Activated T-cell treated with anti-CD3 and anti-CD28 coated beads, Interleukin-2, amount 50 U/mL, for 24 hours (primary cell): ENCODE data around the gene MARCHF9.
A peak's percentile ranks its signal among the peaks of the same experiment; 100 is the strongest.

Source experiments
- DNase-seq: peaks from one replicate; pipeline ENCODE4 v3.0.0-alpha.2; 2020
- H3K27ac Mint-ChIP-seq: 2 replicates; pipeline ENCODE4 v1.8.0; 2020; ENCODE audit warnings: mild to moderate bottlenecking, mixed read lengths
- H3K27me3 Mint-ChIP-seq: 2 replicates; pipeline ENCODE4 v1.8.0; 2020; ENCODE audit warnings: mixed read lengths
- H3K36me3 Mint-ChIP-seq: 2 replicates; pipeline ENCODE4 v1.8.0; 2020; ENCODE audit warnings: low read depth, mixed read lengths
- H3K4me1 Mint-ChIP-seq: 2 replicates; pipeline ENCODE4 v1.8.0; 2020; ENCODE audit warnings: low read depth, mixed read lengths
- H3K4me3 Mint-ChIP-seq: 2 replicates; pipeline ENCODE4 v1.8.0; 2020; ENCODE audit warnings: mild to moderate bottlenecking, moderate library complexity, mixed read lengths
- H3K9me3 Mint-ChIP-seq: 2 replicates; pipeline ENCODE4 v1.8.0; 2020; ENCODE audit warnings: mixed read lengths

The MARCHF9 gene

GRCh38 chr12:57739914-57740538 lies 14.9 kb upstream of the MARCHF9 start:
- Mint-ChIP-seq H3K27ac (peak overlapping the region; percentile 83), H3K4me1 (peaks cover 56% of the 10 kb centered on the region), H3K9me3 (no peaks in the 10 kb centered on the region), H3K36me3 (peaks cover 45% of the 10 kb centered on the region), H3K4me3 (peak overlapping the region; percentile 94), H3K27me3 (no peaks in the 10 kb centered on the region)
- no peak for DNase-seq

GRCh38 chr12:57740656-57741412 lies 14.1 kb upstream of the MARCHF9 start:
- H3K4me1 Mint-ChIP-seq, result peaks cover 64% of the 10 kb centered on the region
- H3K27ac Mint-ChIP-seq, result peak overlapping the region; percentile 96
- no peaks in the 10 kb centered on the region for H3K27me3 Mint-ChIP-seq
- DNase-seq, result peak; percentile 77
- H3K36me3 Mint-ChIP-seq, result peaks cover 47% of the 10 kb centered on the region
- H3K9me3 Mint-ChIP-seq, result no peaks in the 10 kb centered on the region
- peak overlapping the region; percentile 94 for H3K4me3 Mint-ChIP-seq

GRCh38 chr12:57741413-57741789 lies 13.5 kb upstream of the MARCHF9 start:
- Mint-ChIP-seq H3K27me3 (no peaks in the 10 kb centered on the region), H3K4me3 (peak overlapping the region; percentile 94), H3K9me3 (no peaks in the 10 kb centered on the region), H3K27ac (peak overlapping the region; percentile 96), H3K36me3 (peaks cover 50% of the 10 kb centered on the region), H3K4me1 (peaks cover 68% of the 10 kb centered on the region)
- no peak for DNase-seq

- peak overlapping the region; percentile 94 for H3K4me3 Mint-ChIP-seq
- H3K9me3 Mint-ChIP-seq, result no peaks in the 10 kb centered on the region
- peak; percentile 81 for DNase-seq
- H3K27me3 Mint-ChIP-seq, result no peaks in the 10 kb centered on the region
- peaks cover 67% of the 10 kb centered on the region for H3K4me1 Mint-ChIP-seq
- peak overlapping the region; percentile 96 for H3K27ac Mint-ChIP-seq
- peaks cover 50% of the 10 kb centered on the region for H3K36me3 Mint-ChIP-seq
These were observed 12.8 kb upstream of the MARCHF9 start for GRCh38 chr12:57741844-57742738.

GRCh38 chr12:57743769-57744168 lies 11.1 kb upstream of the MARCHF9 start:
- peaks cover 64% of the 10 kb centered on the region for H3K36me3 Mint-ChIP-seq
- H3K27ac Mint-ChIP-seq, result peak overlapping the region; percentile 96

GRCh38 chr12:57744194-57744776 lies 10.6 kb upstream of the MARCHF9 start:
- H3K4me1 Mint-ChIP-seq, result peaks cover 71% of the 10 kb centered on the region
- H3K27ac Mint-ChIP-seq, result peak overlapping the region; percentile 96
- DNase-seq, result peak; percentile 88
- no peaks in the 10 kb centered on the region for H3K27me3 Mint-ChIP-seq
- peaks cover 65% of the 10 kb centered on the region for H3K36me3 Mint-ChIP-seq
- peak overlapping the region; percentile 93 for H3K4me3 Mint-ChIP-seq
- H3K9me3 Mint-ChIP-seq, result no peaks in the 10 kb centered on the region

More at GRCh38 chr12:57743769-57744168, 11.1 kb upstream of the MARCHF9 start:
- Mint-ChIP-seq H3K4me1 (peaks cover 71% of the 10 kb centered on the region), H3K9me3 (no peaks in the 10 kb centered on the region), H3K4me3 (peak overlapping the region; percentile 93), H3K27me3 (no peaks in the 10 kb centered on the region)
- DNase-seq, result no peak

GRCh38 chr12:57744777-57745484 lies 10.0 kb upstream of the MARCHF9 start, which contains the start of gene TSPAN31:
Gene TSPAN31, plus strand, starts transcription at chr12:57745039. Its CDS starts 116 bp downstream, at chr12:57745155.
- Mint-ChIP-seq H3K9me3 (no peaks in the 10 kb centered on the region), H3K36me3 (peaks cover 64% of the 10 kb centered on the region), H3K27ac (peak within 1 kb of the TSS; percentile 96), H3K4me3 (peak within 1 kb of the TSS; percentile 93), H3K4me1 (peaks cover 65% of the 10 kb centered on the region), H3K27me3 (no peaks in the 10 kb centered on the region)
- DNase-seq, result peak; percentile 94

GRCh38 chr12:57745485-57745881 lies 9.4 kb upstream of the MARCHF9 start:
- Mint-ChIP-seq H3K27me3 (no peaks in the 10 kb centered on the region), H3K36me3 (peaks cover 67% of the 10 kb centered on the region), H3K4me3 (peak overlapping the region; percentile 93), H3K4me1 (peaks cover 66% of the 10 kb centered on the region), H3K9me3 (no peaks in the 10 kb centered on the region), H3K27ac (peak overlapping the region; percentile 96)
- DNase-seq, result peak; percentile 47

GRCh38 chr12:57746025-57746424 lies 8.9 kb upstream of the MARCHF9 start:
- Mint-ChIP-seq H3K27ac (peak overlapping the region; percentile 96), H3K27me3 (no peaks in the 10 kb centered on the region)

GRCh38 chr12:57749061-57749460 lies 5.8 kb upstream of the MARCHF9 start:
- H3K27me3 Mint-ChIP-seq, result no peaks in the 10 kb centered on the region
- no peak for DNase-seq
- H3K36me3 Mint-ChIP-seq, result peaks cover 72% of the 10 kb centered on the region
- peak overlapping the region; percentile 14 for H3K4me3 Mint-ChIP-seq
- H3K4me1 Mint-ChIP-seq, result peaks cover 66% of the 10 kb centered on the region
- peak overlapping the region; percentile 85 for H3K27ac Mint-ChIP-seq
- no peaks in the 10 kb centered on the region for H3K9me3 Mint-ChIP-seq

More at GRCh38 chr12:57746025-57746424, 8.9 kb upstream of the MARCHF9 start:
- DNase-seq, result no peak
- Mint-ChIP-seq H3K4me3 (peak overlapping the region; percentile 93), H3K4me1 (peaks cover 66% of the 10 kb centered on the region), H3K36me3 (peaks cover 69% of the 10 kb centered on the region), H3K9me3 (no peaks in the 10 kb centered on the region)

- Mint-ChIP-seq H3K4me1 (peaks cover 57% of the 10 kb centered on the region), H3K4me3 (peak overlapping the region; percentile 95), H3K9me3 (no peaks in the 10 kb centered on the region), H3K36me3 (peaks cover 61% of the 10 kb centered on the region), H3K27me3 (no peaks in the 10 kb centered on the region), H3K27ac (peak overlapping the region; percentile 97)
- no peak for DNase-seq
These were observed 4.1 kb upstream of the MARCHF9 start for GRCh38 chr12:57750561-57751431.

- Mint-ChIP-seq H3K4me1 (peaks cover 56% of the 10 kb centered on the region), H3K9me3 (no peaks in the 10 kb centered on the region), H3K27ac (peak overlapping the region; percentile 97), H3K27me3 (no peaks in the 10 kb centered on the region), H3K4me3 (peak overlapping the region; percentile 95), H3K36me3 (peaks cover 55% of the 10 kb centered on the region)
- peak; percentile 45 for DNase-seq
These were observed 3.5 kb upstream of the MARCHF9 start for GRCh38 chr12:57751432-57751787.
